Omental fat pad (tissue), 4 donors: ENCODE results near the gene HOGA1. TPM values are rescaled to one million over a fixed set of nuclear protein-coding genes. Genes with fewer than 3 reads are reported as not detected.

Experiments
- ATAC-seq: fragments of 150-250 bp; one replicate; pipeline ENCODE4 v1.9.1; 2016; ENCODE audit warnings: mild to moderate bottlenecking, moderate library complexity; ENCODE audit not compliant: low FRiP score
- DNase-seq: peaks from one replicate; pipeline ENCODE4 v3.0.0-alpha.2; 2019; ENCODE audit warnings: low spot score
- CTCF ChIP-seq, 3 donors: fragments of 450-650 bp; IDR thresholded peaks; one replicate each; pipeline ENCODE4 v1.5.1; 2016 to 2017; ENCODE audit warnings: antibody characterized with exemption in 3 of 3, mild to moderate bottlenecking in 3 of 3, moderate library complexity in 2 of 3
- total RNA-seq, 4 donors: library from RNA; depleted of rRNA; stranded (reverse); fragments of >200 nt; gene quantifications; one replicate each; pipeline ENCODE4 v1.1.0, GENCODE V29; 2016

HOGA1 gene
- total RNA-seq, 4 donors from 2014 or later, result 3.3 to 11.7 (median 7.6) TPM

DNA sequence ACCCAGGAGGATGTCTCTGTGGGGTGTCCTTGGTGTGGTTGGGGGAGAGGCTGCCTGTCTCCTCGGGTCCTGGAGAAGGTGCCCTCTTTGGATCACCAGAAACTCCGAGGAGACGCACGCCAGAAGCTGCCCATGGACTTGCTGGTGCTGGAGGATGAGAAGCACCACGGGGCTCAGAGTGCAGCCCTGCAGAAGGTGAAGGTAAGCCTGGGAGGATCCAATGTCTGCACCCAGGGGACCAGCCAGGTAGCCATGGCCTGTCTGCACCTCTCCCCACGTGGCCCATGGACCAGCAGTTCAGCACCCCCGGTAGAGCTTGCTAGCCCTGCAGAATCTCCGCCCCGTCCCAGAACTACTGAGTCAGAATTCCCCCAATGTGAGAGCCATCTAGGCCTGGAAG, 6.5 kb upstream of the HOGA1 start:
- ATAC-seq (no peak), DNase-seq (no peak)
- TF ChIP-seq CTCF (IDR thresholded peaks at IDR 0.05), result no peak

DNA sequence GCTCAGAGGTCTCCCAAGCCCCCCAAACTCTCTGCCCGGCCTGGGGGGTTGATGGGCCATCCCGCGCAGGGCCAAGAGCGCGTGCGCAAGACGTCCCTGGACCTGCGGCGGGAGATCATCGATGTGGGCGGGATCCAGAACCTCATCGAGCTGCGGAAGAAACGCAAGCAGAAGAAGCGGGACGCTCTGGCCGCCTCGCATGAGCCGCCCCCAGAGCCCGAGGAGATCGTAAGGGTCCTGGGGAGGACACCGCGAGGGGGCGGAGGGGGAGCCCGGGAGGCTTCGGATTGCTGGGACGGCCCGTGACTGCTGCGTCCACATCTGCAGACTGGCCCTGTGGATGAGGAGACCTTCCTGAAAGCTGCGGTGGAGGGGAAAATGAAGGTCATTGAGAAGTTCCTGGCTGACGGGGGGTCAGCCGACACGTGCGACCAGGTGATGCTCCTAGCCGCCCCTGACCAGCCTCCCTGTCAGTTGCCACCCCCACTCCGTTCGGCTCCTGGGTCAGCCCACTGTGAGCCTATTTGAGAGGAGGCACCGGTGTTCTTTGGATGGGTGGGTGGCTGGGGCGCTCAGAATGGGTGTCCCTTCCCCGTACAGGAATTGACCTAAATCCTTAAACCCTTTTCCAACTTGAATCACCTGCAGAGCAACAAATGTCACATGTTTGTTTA, 5.9 kb upstream of the HOGA1 start:
- ATAC-seq (no peak), DNase-seq (no peak)
- TF ChIP-seq CTCF (IDR thresholded peaks at IDR 0.05), result no peak

DNA sequence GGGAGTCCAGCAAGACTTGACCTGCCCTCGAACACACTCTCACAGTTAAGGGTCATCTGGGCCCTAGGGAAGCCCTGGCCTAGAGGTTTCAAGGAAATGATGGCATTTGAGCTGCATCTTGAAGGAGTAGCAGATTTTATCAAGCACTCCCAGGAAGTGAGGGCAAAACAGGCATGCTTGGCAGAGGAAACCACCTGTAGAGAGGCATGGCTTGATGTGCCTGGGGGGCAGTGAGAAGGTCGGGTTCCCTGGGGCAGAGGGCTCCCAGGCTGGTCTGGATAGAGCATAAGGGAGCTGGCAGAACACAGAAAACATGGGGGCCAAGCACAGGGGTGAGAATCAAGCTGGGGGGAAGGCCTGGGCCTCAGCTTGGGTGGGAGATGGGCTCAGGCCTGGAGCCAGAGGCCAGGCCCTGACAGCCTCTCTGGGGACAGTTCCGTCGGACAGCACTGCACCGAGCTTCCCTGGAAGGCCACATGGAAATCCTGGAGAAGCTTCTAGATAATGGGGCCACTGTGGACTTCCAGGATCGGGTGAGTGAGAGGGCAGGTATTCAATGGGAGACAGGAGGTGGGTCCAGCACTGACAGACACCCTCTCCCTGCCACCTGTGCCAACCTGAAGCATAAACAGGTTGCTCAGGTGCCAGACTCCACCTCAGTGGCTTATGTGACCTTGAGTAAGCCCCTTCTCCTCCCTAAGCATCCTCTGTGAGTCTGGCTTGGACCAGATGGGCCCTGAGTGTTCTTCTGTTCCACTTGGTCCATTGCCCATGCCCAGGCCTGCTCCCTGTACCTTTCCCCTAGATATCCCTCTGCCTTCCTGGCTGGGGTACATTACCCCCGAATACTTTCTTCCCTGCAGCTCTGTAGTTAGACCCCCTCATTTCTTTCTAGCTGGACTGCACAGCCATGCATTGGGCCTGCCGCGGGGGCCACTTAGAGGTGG, 3.5 kb upstream of the HOGA1 start:
- no peak for TF ChIP-seq CTCF (IDR thresholded peaks at IDR 0.05)
- ATAC-seq, result no peak
- no peak for DNase-seq

DNA sequence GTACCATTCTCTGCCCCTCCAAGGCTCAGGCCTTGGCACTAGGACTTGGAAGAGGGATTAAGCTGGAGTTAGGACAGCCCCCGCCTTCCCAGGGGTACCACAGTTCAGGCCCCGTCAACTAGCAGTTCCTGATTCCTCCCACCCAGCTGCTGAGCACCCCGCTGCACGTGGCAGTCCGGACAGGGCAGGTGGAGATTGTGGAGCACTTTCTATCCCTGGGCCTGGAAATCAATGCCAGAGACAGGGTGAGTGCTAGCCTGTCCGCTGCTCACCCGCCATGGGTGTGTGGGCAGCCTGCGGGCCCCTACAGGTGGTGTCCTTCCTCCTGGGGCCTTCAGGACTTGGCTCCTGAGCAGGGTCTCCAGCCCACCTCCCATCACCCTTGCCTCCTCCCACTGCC, 2.0 kb upstream of the HOGA1 start:
- no peak for TF ChIP-seq CTCF (IDR thresholded peaks at IDR 0.05)
- DNase-seq (no peak), ATAC-seq (no peak)

- no peak for ATAC-seq
- no peak for DNase-seq
- TF ChIP-seq CTCF (IDR thresholded peaks at IDR 0.05), result no peak
Observed at GRCh38 chr10:97583476-97583875, 713 bp upstream of the HOGA1 start.

- no peak for ATAC-seq
- TF ChIP-seq CTCF (IDR thresholded peaks at IDR 0.05), result no peak
- no peak for DNase-seq
Observed at GRCh38 chr10:97584798-97585438, 729 bp downstream of the HOGA1 start.
